Lower leg skin (tissue), 4 donors: Measurements from ENCODE around the gene NCOR2. TPM values are rescaled to one million over a fixed set of nuclear protein-coding genes. Genes with fewer than 3 reads are reported as not detected.
A peak's percentile ranks its signal among the peaks of the same experiment; 100 is the strongest.

ENCODE experiments used
- DNase-seq, 2 donors: peaks; one replicate each; pipeline ENCODE4 v3.0.0-alpha.2; 2019; ENCODE audit warnings: low spot score in 2 of 2
- H3K4me3 ChIP-seq: fragments of 200-600 bp; sonication (generic); 2 replicates; pipeline ENCODE4 v1.5.1; 2017; ENCODE audit warnings: mild to moderate bottlenecking, low read depth; ENCODE audit not compliant: poor library complexity, severe bottlenecking
- CTCF ChIP-seq, 3 donors: fragments of 450-650 bp; IDR thresholded peaks; one replicate each; pipeline ENCODE4 v1.5.1; 2016; ENCODE audit warnings: antibody characterized with exemption in 3 of 3, mild to moderate bottlenecking in 3 of 3, moderate library complexity in 2 of 3
- POLR2A ChIP-seq, 2 donors: fragments of 450-650 bp; IDR thresholded peaks; one replicate each; pipeline ENCODE4 v1.6.1; 2016 to 2017; ENCODE audit warnings: antibody characterized with exemption in 2 of 2, mild to moderate bottlenecking in 1 of 2, moderate library complexity in 1 of 2
- WGBS, 2 donors: methylation state at CpG; one replicate each; pipeline ENCODE4 v1.1.5; 2018; 5-methylcytosine and 5-hydroxymethylcytosine counted together
- intact Hi-C: fragments of 100-400 bp; cut with DNase I; formaldehyde crosslinking; loops from one replicate; pipeline ENCODE4 v1.15.0; 2023; ENCODE audit warnings: low total_unique reads
- total RNA-seq, 4 donors: library from RNA; depleted of rRNA; stranded (reverse); fragments of >200 nt; gene quantifications; one replicate each; pipeline ENCODE4 v1.1.0, GENCODE V29; 2016

Gene NCOR2
- total RNA-seq, 4 donors from 2014 or later: 92.1 to 262 (median 137) TPM

DNA sequence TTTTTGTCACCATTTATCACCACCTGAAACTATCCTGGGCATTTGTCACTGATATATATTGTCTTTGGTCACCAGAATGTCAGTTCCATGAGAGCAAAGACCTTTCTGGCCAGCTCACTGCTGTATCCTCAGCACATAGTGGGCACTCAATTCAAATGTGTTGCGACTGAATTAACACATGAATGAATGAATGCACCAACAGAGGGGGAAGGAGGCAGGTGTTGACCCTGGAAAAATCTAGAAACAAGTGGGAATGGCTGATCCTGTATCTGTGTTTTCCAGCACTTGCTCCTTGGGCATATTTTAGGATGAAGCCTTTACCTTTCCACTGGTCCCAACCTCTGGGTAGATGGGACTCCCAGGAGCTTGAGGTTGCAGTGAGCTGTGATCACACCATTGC lies 3.4 kb upstream of the NCOR2 start:
- 95 to 100% methylated on average over 1 of the region's 1 CpG for WGBS, 2 donors
- TF ChIP-seq CTCF (IDR thresholded peaks at IDR 0.05) (no peak), POLR2A (IDR thresholded peaks at IDR 0.05) (no peak)
- H3K4me3 ChIP-seq: no peak overlapping the region
- intact Hi-C loops: no loop called here
- no peak for DNase-seq

DNA sequence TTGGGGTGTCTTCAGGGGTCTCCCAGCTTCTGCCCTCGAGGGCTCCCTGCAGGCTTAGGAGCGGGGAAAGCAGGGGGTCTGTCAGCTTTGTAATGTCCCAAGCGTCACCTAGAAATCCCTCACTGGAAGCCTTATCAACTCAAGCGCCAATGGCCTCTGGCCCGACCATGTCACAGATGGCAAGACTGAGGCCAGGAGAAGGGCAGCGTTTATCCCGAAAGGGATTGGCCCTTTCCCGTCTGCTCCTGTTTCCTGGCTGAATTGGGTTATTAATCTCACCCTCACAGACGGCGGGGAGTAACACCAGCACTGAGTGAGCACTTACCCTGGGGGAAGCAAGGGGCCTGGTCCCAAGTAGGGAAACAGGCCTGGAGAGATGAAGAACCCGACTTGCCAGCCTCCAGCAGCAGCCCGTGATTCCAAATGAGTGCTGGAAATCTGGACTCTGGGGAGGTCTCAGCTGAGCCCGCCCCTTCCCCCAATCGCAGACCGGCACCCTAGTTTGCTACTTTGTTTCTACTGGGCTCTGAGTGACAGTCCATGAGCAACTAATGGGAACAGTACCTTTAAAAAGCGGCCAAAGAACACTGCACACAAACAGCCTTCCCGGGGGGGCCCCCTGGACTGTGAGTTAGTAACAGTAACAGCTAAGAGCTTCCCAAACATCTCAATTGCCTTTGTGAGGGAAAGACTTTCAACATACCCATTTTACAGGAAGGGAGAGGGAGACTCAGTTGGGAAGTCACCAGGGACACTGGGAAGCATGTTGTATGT lies 2.1 kb upstream of the NCOR2 start:
- no peak for DNase-seq
- TF ChIP-seq POLR2A (IDR thresholded peaks at IDR 0.05): no peak
- no peak for TF ChIP-seq CTCF (IDR thresholded peaks at IDR 0.05)
- intact Hi-C loops: loop anchor here (10.0 kb wide), 2 partner anchors 55 to 195 kb away; no protein-coding TSS in a partner anchor

DNA sequence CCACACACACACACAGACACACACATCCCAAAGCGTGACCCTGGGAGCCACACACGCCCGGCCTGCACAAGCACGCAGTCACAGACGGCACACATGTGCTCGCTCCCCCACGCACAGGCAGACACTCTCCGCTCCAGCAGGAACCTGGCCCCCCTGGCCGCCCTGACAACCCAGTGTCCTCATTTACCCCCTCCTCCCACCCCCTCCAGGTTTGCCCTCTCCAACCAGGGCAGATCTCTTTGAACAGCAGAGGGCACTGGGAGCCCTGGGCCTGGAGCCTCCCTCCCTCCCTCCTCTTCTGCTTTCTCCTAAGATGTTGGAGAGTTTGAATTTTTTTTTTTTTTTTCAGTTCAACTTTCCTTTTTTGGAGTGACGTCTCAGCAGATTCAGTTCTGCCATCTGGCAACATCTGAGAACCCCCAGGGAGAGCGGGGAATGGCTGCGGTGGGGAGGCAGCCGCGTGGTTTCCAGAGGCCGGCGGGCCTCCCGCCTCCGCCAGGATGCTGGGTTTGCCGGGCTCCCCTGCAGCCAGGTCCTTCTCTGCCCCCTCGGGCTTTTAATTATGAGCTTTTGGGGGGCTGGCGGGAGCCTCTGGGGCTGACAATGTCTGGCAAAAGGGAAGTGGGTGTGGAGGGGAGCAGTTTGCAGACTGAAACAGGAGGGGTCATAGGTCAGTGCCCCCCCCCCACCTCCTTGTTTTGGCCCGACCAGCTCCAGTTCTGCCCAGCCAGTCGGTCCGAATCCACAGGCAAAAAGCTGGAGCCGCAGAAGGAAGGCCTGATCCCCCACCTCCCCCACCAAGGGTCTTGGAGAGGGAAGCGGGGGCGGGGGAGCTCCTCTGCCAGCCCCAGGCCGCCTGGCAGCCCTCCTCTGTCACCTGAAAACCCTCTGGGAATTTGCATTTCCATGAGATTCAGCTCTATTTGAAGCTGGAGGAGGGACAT lies 1.3 kb upstream of the NCOR2 start:
- intact Hi-C loops: loop anchor here (10.0 kb wide), 2 partner anchors 54 to 196 kb away; no protein-coding TSS in a partner anchor
- DNase-seq: peak; percentile 69 to 93
- no peak overlapping the region for H3K4me3 ChIP-seq
- TF ChIP-seq CTCF (IDR thresholded peaks at IDR 0.05) (no peak), POLR2A (IDR thresholded peaks at IDR 0.05) (no peak)
- 11 to 22% methylated on average over 21 to 26 of the region's 28 CpGs for WGBS, 2 donors

More for the DNA sequence above, 2.1 kb upstream of the NCOR2 start:
- WGBS, 2 donors: 79 to 82% methylated on average over 17 of the region's 17 CpGs
- H3K4me3 ChIP-seq: no peak overlapping the region

DNA sequence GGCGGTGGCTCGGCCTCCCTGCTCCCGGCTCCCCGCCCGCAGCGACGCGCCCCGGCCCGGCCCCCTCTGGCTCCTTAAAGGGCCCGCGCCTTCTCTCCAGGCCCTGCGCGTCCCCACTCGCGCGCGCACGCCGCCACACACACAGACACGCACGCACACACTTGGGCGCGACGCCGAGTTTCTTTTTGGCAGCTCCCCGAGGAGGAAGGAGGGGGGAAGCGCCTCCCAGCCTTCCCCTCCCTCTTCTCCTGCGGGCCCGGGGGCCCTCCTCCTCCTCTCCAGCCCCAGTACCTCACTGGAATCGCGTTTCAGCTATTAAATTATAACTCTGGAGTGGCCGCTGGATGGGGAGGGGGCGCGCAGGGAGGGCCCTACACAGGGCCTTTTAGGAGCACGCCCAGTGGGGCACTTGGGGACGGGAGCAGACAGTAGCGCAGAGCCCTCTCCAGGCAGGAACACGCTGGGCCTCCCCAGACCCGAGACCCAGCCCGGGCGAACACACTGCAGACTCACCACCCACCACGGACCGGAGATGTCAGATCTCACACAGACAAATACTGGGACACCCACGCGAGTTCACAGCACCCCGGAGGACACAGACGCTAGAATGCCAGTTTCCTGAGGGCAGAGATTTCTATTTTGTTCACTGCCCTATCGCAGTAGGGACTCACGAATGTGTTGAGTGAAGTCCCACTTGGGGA lies 411 bp upstream of the NCOR2 start:
- H3K4me3 ChIP-seq: no peak overlapping the region
- intact Hi-C loops: loop anchor here (10.0 kb wide), 2 partner anchors 53 to 197 kb away; no protein-coding TSS in a partner anchor
- DNase-seq: peak; percentile 90 to 98
- WGBS, 2 donors: 1% methylated on average over 40 to 44 of the region's 50 CpGs
- TF ChIP-seq CTCF (IDR thresholded peaks at IDR 0.05) (no peak), POLR2A (IDR thresholded peaks at IDR 0.05) (no peak)
